Ovary (tissue), 3 donors: ENCODE results near the gene SOCS1.

Source experiments
- CTCF ChIP-seq, 3 donors: fragments of 450-650 bp in 2 of 3; fragments of 200-600 bp in 1 of 3; IDR thresholded peaks; one replicate each; pipeline versions ENCODE4 v1.5.1 to v1.8.0; 2016 to 2022; ENCODE audit warnings: antibody characterized with exemption in 3 of 3, mild to moderate bottlenecking in 1 of 3
- POLR2A ChIP-seq: fragments of 450-650 bp; IDR thresholded peaks from one replicate; pipeline ENCODE4 v1.6.1; 2017; ENCODE audit warnings: antibody characterized with exemption, mild to moderate bottlenecking, moderate library complexity
- donor health status: DM: no; HTN: no; CAD: no.

GRCh38 chr16:11205065-11205699 lies 50.8 kb downstream of the SOCS1 start:
- TF ChIP-seq CTCF (IDR thresholded peaks at IDR 0.05) (no peak), POLR2A (no peak)
